ENCODE measurements around the gene LAMA4. TPM values are rescaled to one million over a fixed set of nuclear protein-coding genes. Genes with fewer than 3 reads are reported as not detected.

Gene LAMA4
- polyA plus RNA-seq, 1 donor from 2014 or later: 0.69 TPM

DNA sequence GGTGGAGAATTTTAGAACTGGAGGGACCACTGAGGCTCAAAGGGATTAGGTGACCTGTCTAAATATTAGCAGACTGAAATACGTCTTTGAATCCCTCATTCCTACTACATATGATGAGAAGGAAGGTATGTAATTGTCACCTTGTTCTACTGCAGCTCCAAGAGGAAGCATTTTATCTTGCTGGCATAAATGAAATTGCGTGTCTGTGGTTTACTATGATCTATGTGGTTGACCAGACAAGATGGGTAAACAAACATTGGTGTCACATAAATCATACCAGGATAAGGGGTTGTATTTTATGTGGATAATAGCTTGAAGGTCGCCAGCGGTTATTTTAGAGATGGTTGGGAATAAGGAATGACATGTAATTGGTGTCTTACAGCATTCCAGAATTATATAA, 78.2 kb downstream of the LAMA4 start:
- no peak overlapping the region for H3K27ac ChIP-seq (ENCODE audit: low read length)
- H3K9ac ChIP-seq (ENCODE audit: low read length): no peak overlapping the region
- no peaks in the 10 kb centered on the region for H3K9me2 ChIP-seq (ENCODE audit: insufficient read depth, low read length)
- H3F3A ChIP-seq (ENCODE audit: insufficient read depth, low read length, poor library complexity, severe bottlenecking): no peaks in the 10 kb centered on the region
- H3K4me2 ChIP-seq (ENCODE audit: low read length): no peak overlapping the region
- H3K36me3 ChIP-seq (ENCODE audit: insufficient read depth, low read length): no peaks in the 10 kb centered on the region
- H4K20me1 ChIP-seq (ENCODE audit: insufficient read depth): no peaks in the 10 kb centered on the region
- TF ChIP-seq TAF1 (IDR thresholded peaks at IDR 0.05; ENCODE audit: low read depth) (no peak), RAD21 (conservative IDR thresholded peaks at IDR 0.05) (no peak), CTCF (IDR thresholded peaks at IDR 0.05; ENCODE audit: poor library complexity, severe bottlenecking) (no peak), SMC3 (conservative IDR thresholded peaks at IDR 0.05; ENCODE audit: poor library complexity) (no peak), EZH2 (IDR thresholded peaks at IDR 0.05; ENCODE audit: borderline replicate concordance, insufficient read depth, low read length, poor library complexity, severe bottlenecking) (no peak), MXI1 (conservative IDR thresholded peaks at IDR 0.05; ENCODE audit: poor library complexity, severe bottlenecking) (no peak), POLR2AphosphoS5 (IDR thresholded peaks at IDR 0.05) (no peak), REST (IDR thresholded peaks at IDR 0.05; ENCODE audit: borderline replicate concordance) (no peak), EP300 (conservative IDR thresholded peaks at IDR 0.05; ENCODE audit: poor library complexity, severe bottlenecking) (no peak)
- H3K9me3 ChIP-seq (ENCODE audit: low read length): no peaks in the 10 kb centered on the region
- H3K79me2 ChIP-seq (replicated peaks; ENCODE audit: insufficient read depth, low read length): no peaks in the 10 kb centered on the region
- H3K4me3 ChIP-seq (ENCODE audit: low read length): no peak overlapping the region
- H3K27me3 ChIP-seq (ENCODE audit: insufficient read depth, low read depth, low read length): no peaks in the 10 kb centered on the region
- no peak overlapping the region for H2AFZ ChIP-seq (ENCODE audit: low read depth, low read length)

DNA sequence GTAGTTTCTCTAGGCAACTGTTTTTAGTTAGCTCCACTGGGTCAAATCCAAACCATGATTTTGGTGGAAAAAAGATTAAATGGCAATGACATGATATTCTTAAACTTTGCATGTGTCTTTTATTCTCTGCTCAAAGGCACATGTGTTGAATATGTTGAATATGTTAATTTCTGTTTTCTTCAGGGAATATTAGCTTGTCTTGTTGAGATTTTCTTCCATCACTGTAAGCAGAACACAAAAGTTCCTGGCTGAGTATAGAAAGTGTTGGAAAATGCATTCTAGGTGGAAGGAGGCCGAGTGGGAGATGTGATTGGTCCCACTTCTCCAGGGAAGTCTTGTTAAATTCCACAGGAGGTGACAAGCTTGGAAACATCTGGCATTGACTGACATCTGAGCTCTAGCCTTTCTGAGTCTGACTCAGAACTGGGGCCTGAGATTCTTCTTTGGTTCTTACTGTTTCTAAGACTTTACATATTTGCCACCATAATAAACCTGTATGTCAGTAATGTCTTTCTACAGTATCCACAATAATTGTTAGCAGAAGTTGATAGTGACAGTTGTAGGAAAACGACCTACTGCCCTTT, 81.1 kb downstream of the LAMA4 start:
- Histone ChIP-seq H3K9ac (ENCODE audit: low read length) (no peak overlapping the region), H3K27me3 (ENCODE audit: insufficient read depth, low read depth, low read length) (no peaks in the 10 kb centered on the region), H2AFZ (ENCODE audit: low read depth, low read length) (no peak overlapping the region), H3K9me3 (ENCODE audit: low read length) (no peaks in the 10 kb centered on the region), H3K4me3 (ENCODE audit: low read length) (no peak overlapping the region), H3K36me3 (ENCODE audit: insufficient read depth, low read length) (no peaks in the 10 kb centered on the region), H3K79me2 (replicated peaks; ENCODE audit: insufficient read depth, low read length) (no peaks in the 10 kb centered on the region), H3K27ac (ENCODE audit: low read length) (no peak overlapping the region), H3K9me2 (ENCODE audit: insufficient read depth, low read length) (no peaks in the 10 kb centered on the region), H4K20me1 (ENCODE audit: insufficient read depth) (no peaks in the 10 kb centered on the region), H3F3A (ENCODE audit: insufficient read depth, low read length, poor library complexity, severe bottlenecking) (no peaks in the 10 kb centered on the region), H3K4me2 (ENCODE audit: low read length) (no peak overlapping the region)
- TF ChIP-seq REST (IDR thresholded peaks at IDR 0.05; ENCODE audit: borderline replicate concordance) (no peak), EP300 (conservative IDR thresholded peaks at IDR 0.05; ENCODE audit: poor library complexity, severe bottlenecking) (peak; percentile 22)
